HG03565 (cell line): ENCODE data around the gene ZDHHC6.
A peak's percentile ranks its signal among the peaks of the same experiment; 100 is the strongest.
"Not testable (repeated sequence)": the region's sequence is repeated elsewhere in the genome, so short reads cannot be mapped to it uniquely, and the experiment has no call there.

Experiments
- ATAC-seq: cut with Tn5 transposase; IDR thresholded peaks from one replicate; pipeline ENCODE4 v1.9.1; 2021; ENCODE audit warnings: mild to moderate bottlenecking, moderate library complexity; ENCODE audit not compliant: unreplicated experiment

ZDHHC6 gene

GRCh38 chr10:112393341-112393740 lies 53.4 kb downstream of the ZDHHC6 start:
- ATAC-seq, result no peak

GRCh38 chr10:112390125-112390703 lies 56.5 kb downstream of the ZDHHC6 start:
- no peak for ATAC-seq

GRCh38 chr10:112389271-112389822 lies 57.4 kb downstream of the ZDHHC6 start:
- ATAC-seq, result peak; percentile 46

GRCh38 chr10:112388548-112388947 lies 58.2 kb downstream of the ZDHHC6 start:
- ATAC-seq, result no peak

GRCh38 chr10:112388056-112388455 lies 58.7 kb downstream of the ZDHHC6 start:
- not testable (repeated sequence) for ATAC-seq

- no peak for ATAC-seq
These were observed 61.5 kb downstream of the ZDHHC6 start for GRCh38 chr10:112385201-112385600.

- no peak for ATAC-seq
These were observed 62.6 kb downstream of the ZDHHC6 start for GRCh38 chr10:112384141-112384540.

- no peak for ATAC-seq
These were observed 63.4 kb downstream of the ZDHHC6 start for GRCh38 chr10:112383325-112383724.

- ATAC-seq, result no peak
These were observed 64.0 kb downstream of the ZDHHC6 start for GRCh38 chr10:112382515-112383235.
